ENCODE measurements around the gene SLC16A1.

DNA sequence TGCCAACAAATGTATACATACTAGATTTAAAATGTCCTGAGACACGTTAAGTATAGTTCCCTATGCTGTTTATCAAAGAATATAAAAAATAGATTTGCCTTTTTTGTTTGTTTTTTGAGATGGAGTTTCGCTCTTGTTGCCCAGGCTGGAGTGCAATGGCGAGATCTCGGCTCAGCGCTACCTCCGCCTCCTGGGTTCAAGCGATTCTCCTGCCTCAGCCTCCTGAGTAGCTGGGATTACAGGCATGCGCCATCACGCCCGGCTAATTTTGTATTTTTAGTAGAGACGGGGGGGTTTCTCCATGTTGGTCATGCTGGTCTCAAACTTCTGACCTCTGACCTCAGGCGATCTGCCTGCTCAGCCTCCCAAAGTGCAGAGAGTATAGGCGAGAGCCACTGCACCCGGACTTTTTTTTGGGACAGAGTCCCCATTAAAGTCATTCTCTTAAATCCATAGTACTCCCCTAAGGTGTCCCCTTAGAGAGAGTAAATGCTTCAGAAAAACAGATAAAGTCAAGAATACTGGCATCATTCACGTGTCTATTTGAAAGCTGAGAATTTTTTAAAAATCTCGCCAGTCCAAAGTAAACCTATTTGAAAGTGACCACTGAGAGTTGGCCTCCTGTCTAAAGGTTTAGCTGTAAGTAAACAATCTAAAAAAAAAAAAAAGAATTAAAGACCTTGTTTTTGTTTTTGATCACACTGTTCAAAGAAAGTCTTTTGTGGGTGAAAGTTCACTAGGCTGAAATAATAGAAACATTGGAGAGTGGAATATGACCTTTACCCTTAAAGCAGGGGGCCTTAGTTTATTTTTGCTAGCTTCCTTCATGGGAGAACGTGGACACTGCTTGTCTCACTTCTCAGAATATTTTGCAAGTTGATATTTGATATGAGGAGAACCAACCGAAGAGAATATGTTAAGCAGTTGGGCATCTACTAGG is 48.0 kb upstream of the SLC16A1 start:
- TF ChIP-seq, protein P1, sequence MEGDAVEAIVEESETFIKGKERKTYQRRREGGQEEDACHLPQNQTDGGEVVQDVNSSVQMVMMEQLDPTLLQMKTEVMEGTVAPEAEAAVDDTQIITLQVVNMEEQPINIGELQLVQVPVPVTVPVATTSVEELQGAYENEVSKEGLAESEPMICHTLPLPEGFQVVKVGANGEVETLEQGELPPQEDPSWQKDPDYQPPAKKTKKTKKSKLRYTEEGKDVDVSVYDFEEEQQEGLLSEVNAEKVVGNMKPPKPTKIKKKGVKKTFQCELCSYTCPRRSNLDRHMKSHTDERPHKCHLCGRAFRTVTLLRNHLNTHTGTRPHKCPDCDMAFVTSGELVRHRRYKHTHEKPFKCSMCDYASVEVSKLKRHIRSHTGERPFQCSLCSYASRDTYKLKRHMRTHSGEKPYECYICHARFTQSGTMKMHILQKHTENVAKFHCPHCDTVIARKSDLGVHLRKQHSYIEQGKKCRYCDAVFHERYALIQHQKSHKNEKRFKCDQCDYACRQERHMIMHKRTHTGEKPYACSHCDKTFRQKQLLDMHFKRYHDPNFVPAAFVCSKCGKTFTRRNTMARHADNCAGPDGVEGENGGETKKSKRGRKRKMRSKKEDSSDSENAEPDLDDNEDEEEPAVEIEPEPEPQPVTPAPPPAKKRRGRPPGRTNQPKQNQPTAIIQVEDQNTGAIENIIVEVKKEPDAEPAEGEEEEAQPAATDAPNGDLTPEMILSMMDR (conservative IDR thresholded peaks at IDR 0.05; ENCODE audit: low read depth in 2 of 2), result no peak
- TF ChIP-seq, protein P2, sequence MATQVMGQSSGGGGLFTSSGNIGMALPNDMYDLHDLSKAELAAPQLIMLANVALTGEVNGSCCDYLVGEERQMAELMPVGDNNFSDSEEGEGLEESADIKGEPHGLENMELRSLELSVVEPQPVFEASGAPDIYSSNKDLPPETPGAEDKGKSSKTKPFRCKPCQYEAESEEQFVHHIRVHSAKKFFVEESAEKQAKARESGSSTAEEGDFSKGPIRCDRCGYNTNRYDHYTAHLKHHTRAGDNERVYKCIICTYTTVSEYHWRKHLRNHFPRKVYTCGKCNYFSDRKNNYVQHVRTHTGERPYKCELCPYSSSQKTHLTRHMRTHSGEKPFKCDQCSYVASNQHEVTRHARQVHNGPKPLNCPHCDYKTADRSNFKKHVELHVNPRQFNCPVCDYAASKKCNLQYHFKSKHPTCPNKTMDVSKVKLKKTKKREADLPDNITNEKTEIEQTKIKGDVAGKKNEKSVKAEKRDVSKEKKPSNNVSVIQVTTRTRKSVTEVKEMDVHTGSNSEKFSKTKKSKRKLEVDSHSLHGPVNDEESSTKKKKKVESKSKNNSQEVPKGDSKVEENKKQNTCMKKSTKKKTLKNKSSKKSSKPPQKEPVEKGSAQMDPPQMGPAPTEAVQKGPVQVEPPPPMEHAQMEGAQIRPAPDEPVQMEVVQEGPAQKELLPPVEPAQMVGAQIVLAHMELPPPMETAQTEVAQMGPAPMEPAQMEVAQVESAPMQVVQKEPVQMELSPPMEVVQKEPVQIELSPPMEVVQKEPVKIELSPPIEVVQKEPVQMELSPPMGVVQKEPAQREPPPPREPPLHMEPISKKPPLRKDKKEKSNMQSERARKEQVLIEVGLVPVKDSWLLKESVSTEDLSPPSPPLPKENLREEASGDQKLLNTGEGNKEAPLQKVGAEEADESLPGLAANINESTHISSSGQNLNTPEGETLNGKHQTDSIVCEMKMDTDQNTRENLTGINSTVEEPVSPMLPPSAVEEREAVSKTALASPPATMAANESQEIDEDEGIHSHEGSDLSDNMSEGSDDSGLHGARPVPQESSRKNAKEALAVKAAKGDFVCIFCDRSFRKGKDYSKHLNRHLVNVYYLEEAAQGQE (IDR thresholded peaks at IDR 0.05; ENCODE audit: unreplicated experiment), result no peak
- no peak for TF ChIP-seq POLR2AphosphoS5 (IDR thresholded peaks at IDR 0.05; ENCODE audit: low read depth)
- TF ChIP-seq EZH2phosphoT487 (IDR thresholded peaks at IDR 0.05; ENCODE audit: unreplicated experiment), result no peak
- TF ChIP-seq NANOG (IDR thresholded peaks at IDR 0.05; ENCODE audit: borderline replicate concordance), result no peak
- TF ChIP-seq EZH2 (IDR thresholded peaks at IDR 0.05; ENCODE audit: low read depth, unreplicated experiment), result no peak
- TF ChIP-seq JUNB (IDR thresholded peaks at IDR 0.05; ENCODE audit: unreplicated experiment), result no peak
- no peak for TF ChIP-seq STAT1 (IDR thresholded peaks at IDR 0.05; ENCODE audit: unreplicated experiment)
- TF ChIP-seq, protein P3, sequence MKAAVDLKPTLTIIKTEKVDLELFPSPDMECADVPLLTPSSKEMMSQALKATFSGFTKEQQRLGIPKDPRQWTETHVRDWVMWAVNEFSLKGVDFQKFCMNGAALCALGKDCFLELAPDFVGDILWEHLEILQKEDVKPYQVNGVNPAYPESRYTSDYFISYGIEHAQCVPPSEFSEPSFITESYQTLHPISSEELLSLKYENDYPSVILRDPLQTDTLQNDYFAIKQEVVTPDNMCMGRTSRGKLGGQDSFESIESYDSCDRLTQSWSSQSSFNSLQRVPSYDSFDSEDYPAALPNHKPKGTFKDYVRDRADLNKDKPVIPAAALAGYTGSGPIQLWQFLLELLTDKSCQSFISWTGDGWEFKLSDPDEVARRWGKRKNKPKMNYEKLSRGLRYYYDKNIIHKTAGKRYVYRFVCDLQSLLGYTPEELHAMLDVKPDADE (IDR thresholded peaks at IDR 0.05), result no peak
- no peak for TF ChIP-seq CREB1 (CRISPR knock-in tag; IDR thresholded peaks at IDR 0.05; ENCODE audit: low read depth)
- TF ChIP-seq ZNF114 (CRISPR knock-in tag; IDR thresholded peaks at IDR 0.05), result no peak
- no peak for TF ChIP-seq ZNF331 (CRISPR knock-in tag; IDR thresholded peaks at IDR 0.05; ENCODE audit: low read depth)

Measured in GM23338 (cell line).